K562 (cell line): Measurements from ENCODE around the gene FIBIN. TPM values are rescaled to one million over a fixed set of nuclear protein-coding genes. Genes with fewer than 3 reads are reported as not detected.

Source experiments
- ATAC-seq: fragments of 200-7000 bp; cut with Tn5 transposase; 3 replicates; pipeline ENCODE4 v1.9.1; 2020; ENCODE audit warnings: moderate library complexity
- BruUV-seq: library from RNA; stranded (reverse); fragments of 400-500 nt; replicated peaks from 2 replicates; lab custom pipeline; 2021; lab: Mats Ljungman, UMichigan
- CTCF ChIA-PET: fragments of 300-600 bp; formaldehyde crosslinking; extraction: SDS; loops from one replicate; lab custom pipeline; 2021; ENCODE audit warnings: low intra/inter-chr PET ratio; lab: Yijun Ruan, JAX
- POLR2A ChIA-PET: fragments of 300-600, 350-650 bp; sonication (Branson Sonifier 250); formaldehyde crosslinking; extraction: SDS; loops from one replicate; lab custom pipeline; 2021; ENCODE audit warnings: antibody characterized with exemption, inconsistent platforms; lab: Yijun Ruan, JAX
- DNase-seq, 4 experiments: peaks; one replicate each; pipeline versions ENCODE4 v3.0.0 to v3.0.0-alpha.2; 2011 to 2018; ENCODE audit warnings: low spot score in 3 of 4, mixed read lengths in 3 of 4; ENCODE audit errors: extremely low read depth in 1 of 4
- FAIRE-seq: peaks from 2 replicates; lab custom pipeline; 2011; peaks lifted over from hg19 to GRCh38; lab: Jason Lieb, UNC
- H2AFZ ChIP-seq: 2 replicates; pipeline ENCODE4 v1.6.0; 2011; ENCODE audit warnings: low read depth, low read length, control low read depth, inconsistent platforms
- H3K27ac ChIP-seq: fragments of 200-600 bp; 3 replicates; pipeline ENCODE4 v1.8.0; 2011; ENCODE audit warnings: low read depth, mild to moderate bottlenecking, control low read depth, inconsistent platforms, low read length, moderate library complexity, mixed read lengths; ENCODE audit errors: extremely low read depth
- H3K27me3 ChIP-seq, 2 experiments: fragments of 300-600 bp in 1 of 2; 2 replicates in 1 of 2; 3 replicates in 1 of 2; pipeline versions ENCODE4 v1.6.0 to v1.8.0; 2011; ENCODE audit warnings: inconsistent platforms in 2 of 2, low read length in 2 of 2, mild to moderate bottlenecking in 1 of 2, mixed read lengths in 1 of 2, moderate library complexity in 1 of 2; ENCODE audit not compliant: control insufficient read depth in 2 of 2, insufficient read depth in 2 of 2
- H3K36me3 ChIP-seq: fragments of 300-600 bp; 3 replicates; pipeline ENCODE4 v1.8.0; 2011; ENCODE audit warnings: mild to moderate bottlenecking, low read length, inconsistent platforms; ENCODE audit not compliant: control insufficient read depth, insufficient read depth
- H3K4me1 ChIP-seq, 2 experiments: fragments of 200-600 bp in 1 of 2; replicated peaks in 1 of 2; 2 replicates in 1 of 2; 3 replicates in 1 of 2; pipeline versions ENCODE4 v1.5.1 to v1.8.0; 2011; ENCODE audit warnings: inconsistent platforms in 2 of 2, low read length in 2 of 2, mild to moderate bottlenecking in 1 of 2, mixed read lengths in 1 of 2, moderate library complexity in 1 of 2; ENCODE audit not compliant: control insufficient read depth in 2 of 2, insufficient read depth in 2 of 2
- H3K4me2 ChIP-seq: 2 replicates; pipeline ENCODE4 v1.6.1; 2011; ENCODE audit warnings: low read length, control low read depth, inconsistent platforms, mixed read lengths; ENCODE audit not compliant: insufficient read depth
- H3K4me3 ChIP-seq: fragments of 200-600 bp; sonication (generic), shearing (Covaris generic); 2 replicates; pipeline ENCODE4 v1.5.1; 2016; ENCODE audit warnings: control low read depth, inconsistent platforms
- H3K79me2 ChIP-seq: fragments of 200-600 bp; 3 replicates; pipeline ENCODE4 v1.8.0; 2011; ENCODE audit warnings: low read length, inconsistent platforms; ENCODE audit not compliant: control insufficient read depth, insufficient read depth
- H3K9ac ChIP-seq, 2 experiments: 2 replicates each; pipeline versions ENCODE4 v1.6.0 to v1.6.1; 2011; ENCODE audit warnings: low read depth in 2 of 2, low read length in 2 of 2, control low read depth in 1 of 2, inconsistent platforms in 1 of 2, mild to moderate bottlenecking in 1 of 2, mixed read lengths in 1 of 2; ENCODE audit not compliant: insufficient read depth in 1 of 2
- H3K9me1 ChIP-seq: one replicate; pipeline ENCODE4 v1.6.0; 2011; ENCODE audit warnings: inconsistent platforms, mild to moderate bottlenecking, low read length, moderate library complexity; ENCODE audit not compliant: control insufficient read depth, insufficient read depth
- H3K9me3 ChIP-seq: replicated peaks from 2 replicates; pipeline ENCODE4 v1.5.1; 2011; ENCODE audit warnings: low read depth, low read length, inconsistent platforms; ENCODE audit not compliant: control insufficient read depth, insufficient read depth
- H4K20me1 ChIP-seq: replicated peaks from 2 replicates; pipeline ENCODE4 v1.6.1; 2011; ENCODE audit warnings: low read length, inconsistent platforms, mixed read lengths; ENCODE audit not compliant: control insufficient read depth, insufficient read depth
- BRD4 ChIP-seq: fragments of 200-600 bp; sonication (generic); IDR thresholded peaks from 2 replicates; pipeline ENCODE4 v1.6.1; 2017; ENCODE audit warnings: inconsistent platforms
- DMBX1 ChIP-seq: fragments of 250-450 bp; sonication (Bioruptor Pico); IDR thresholded peaks from 2 replicates; pipeline ENCODE4 v1.8.0; 2022; ENCODE audit warnings: inconsistent platforms, mild to moderate bottlenecking, moderate library complexity, borderline replicate concordance
- NFATC3 ChIP-seq: fragments of 450-650 bp; IDR thresholded peaks from 2 replicates; pipeline ENCODE4 v1.6.1; 2017; ENCODE audit warnings: mild to moderate bottlenecking
- NFE2 ChIP-seq: IDR thresholded peaks from 2 replicates; pipeline ENCODE4 v1.6.1; 2014; ENCODE audit warnings: antibody characterized with exemption, low read depth
- NFRKB ChIP-seq: fragments of 450-650 bp; IDR thresholded peaks from 2 replicates; pipeline ENCODE4 v1.6.1; 2016; ENCODE audit warnings: low read depth
- RBM17 ChIP-seq: fragments of 200-400 bp; formaldehyde crosslinking; IDR thresholded peaks from 2 replicates; pipeline ENCODE4 v1.6.1; 2017; ENCODE audit warnings: low read depth, mild to moderate bottlenecking, low read length, borderline replicate concordance
- TAF1 ChIP-seq: IDR thresholded peaks from 2 replicates; pipeline ENCODE4 v1.6.1; 2011; ENCODE audit warnings: mild to moderate bottlenecking, low read length, moderate library complexity; ENCODE audit not compliant: insufficient read depth, control insufficient read depth, severe bottlenecking; ENCODE audit errors: extremely low read depth
- TARDBP ChIP-seq: fragments of 450-650 bp; IDR thresholded peaks from 2 replicates; pipeline ENCODE4 v1.6.1; 2016
- TRIM28 ChIP-seq: fragments of 450-650 bp; IDR thresholded peaks from 2 replicates; pipeline ENCODE4 v1.6.1; 2017
- XRCC3 ChIP-seq: fragments of 450-650 bp; IDR thresholded peaks from 2 replicates; pipeline ENCODE4 v1.6.1; 2017; ENCODE audit warnings: mild to moderate bottlenecking, moderate library complexity
- ZNF75A ChIP-seq: fragments of 450-650 bp; formaldehyde crosslinking; IDR thresholded peaks from 2 replicates; pipeline ENCODE4 v1.4.0; 2020; ENCODE audit warnings: mild to moderate bottlenecking
- WGBS: fragments of 100-300 bp; shearing (Covaris generic); methylation state at CpG from one replicate; pipeline ENCODE4 v1.1.6; 2016; ENCODE audit warnings: low coverage, mixed read lengths; ENCODE audit not compliant: insufficient coverage; ENCODE audit errors: missing lambda C conversion rate; 5-methylcytosine and 5-hydroxymethylcytosine counted together
- in situ Hi-C: fragments of 300-500 bp; cut with MboI; formaldehyde crosslinking; loops from 4 replicates; pipeline ENCODE4 v1.15.0; 2018; ENCODE audit warnings: inconsistent platforms, mixed read lengths
- intact Hi-C: fragments of 100-400 bp; cut with micrococcal nuclease; formaldehyde crosslinking; loops from 2 replicates; pipeline ENCODE4 v1.14.2; 2022
- polyA plus RNA-seq, 8 experiments: library from polyadenylated mRNA; depleted of rRNA in 4 of 8; stranded (reverse) in 5 of 8; unstranded in 3 of 8; fragments of >200 nt; fragmentation: Nextera tagmentation in 2 of 8; fragmentation: Illumina TruSeq in 1 of 8; extraction: Ambion mirVana in 2 of 8; extraction: Trizol in 1 of 8; gene quantifications; 2 replicates each; pipeline versions ENCODE4 v1.2.1 to v1.2.3, GENCODE V29; 2011 to 2014; ENCODE audit warnings: inconsistent platforms in 1 of 8, missing spikeins in 1 of 8
- total RNA-seq, 7 experiments: library from RNA; depleted of rRNA in 6 of 7; stranded (reverse); fragments of >200 nt in 6 of 7; fragmentation: Illumina TruSeq in 2 of 7; extraction: Trizol in 2 of 7; gene quantifications; 2 replicates each; pipeline versions ENCODE4 v1.2.1 to v1.2.3, GENCODE V29; 2011 to 2021; ENCODE audit warnings: low replicate concordance in 1 of 7
- TF ChIP-seq, protein P1 (sequence below), 2 experiments: fragments of 450-650 bp in 1 of 2; sonication (generic) in 1 of 2; formaldehyde crosslinking; conservative IDR thresholded peaks; 2 replicates each; pipeline versions ENCODE4 v1.4.0 to v1.8.1; 2020 to 2022; ENCODE audit warnings: mild to moderate bottlenecking in 1 of 2, missing genetic modification reagents in 1 of 2
- TF ChIP-seq, protein P2 (sequence below): fragments of 250-450 bp; sonication (Bioruptor Pico); IDR thresholded peaks from 2 replicates; pipeline ENCODE4 v1.5.1; 2021; ENCODE audit warnings: mild to moderate bottlenecking
- TF ChIP-seq, protein P3 (sequence below), 2 experiments: fragments of 450-650 bp in 1 of 2; sonication (generic) in 1 of 2; formaldehyde crosslinking in 1 of 2; IDR thresholded peaks in 1 of 2; conservative IDR thresholded peaks in 1 of 2; 2 replicates each; pipeline versions ENCODE4 v1.6.1 to v1.8.1; 2016 to 2023; ENCODE audit warnings: mild to moderate bottlenecking in 2 of 2, moderate library complexity in 2 of 2, inconsistent platforms in 1 of 2, missing genetic modification reagents in 1 of 2
- TF ChIP-seq, protein P4 (sequence below), 2 experiments: IDR thresholded peaks; 2 replicates each; pipeline ENCODE4 v1.6.1; 2012; ENCODE audit warnings: improper control_type of control experiment in 2 of 2, low read depth in 2 of 2, low read length in 2 of 2, borderline replicate concordance in 1 of 2

Gene FIBIN
- total and polyA plus RNA-seq, 9 of the 15 experiments (the other 6 are each of a cell fraction or from before 2014, with no cell fraction given): not detected

DNA sequence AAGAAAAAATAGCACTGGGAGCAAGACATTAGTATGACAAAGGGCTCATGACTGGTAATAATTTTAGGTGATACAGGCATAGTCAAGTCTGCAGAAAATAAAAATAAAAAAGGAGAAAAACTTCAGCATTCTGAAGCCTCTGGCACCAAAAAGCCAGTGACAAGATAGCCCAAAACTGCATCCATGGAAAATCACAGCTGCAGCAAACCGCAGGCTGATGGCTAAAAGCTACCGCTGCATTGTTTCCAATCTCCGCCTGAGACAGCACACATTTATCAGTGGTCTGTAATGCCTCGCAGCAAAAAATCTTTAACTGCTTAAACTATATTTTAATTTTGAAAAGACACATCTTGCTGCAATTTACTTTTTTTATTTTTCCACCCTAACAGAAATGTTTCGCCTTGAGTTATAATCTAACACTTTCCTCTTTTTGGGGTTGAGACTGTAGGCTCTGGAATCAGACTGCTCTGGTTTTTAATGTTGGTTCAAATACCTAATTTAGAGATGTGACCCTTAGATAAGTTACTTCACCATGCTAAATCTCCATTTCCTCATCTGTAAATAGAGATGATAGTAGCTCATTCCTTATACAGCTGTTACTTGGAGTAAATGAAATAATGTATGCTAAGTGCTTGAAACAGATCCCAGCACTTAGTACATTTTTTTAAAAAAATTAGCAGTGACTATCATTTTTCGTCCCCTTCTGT lies 42.0 kb upstream of the FIBIN start:
- H3K9me1 ChIP-seq: no peaks in the 10 kb centered on the region
- H3K9me3 ChIP-seq: no peaks in the 10 kb centered on the region
- 3% methylated on average over 6 of the region's 6 CpGs for WGBS
- FAIRE-seq: no peak
- no peaks in the 10 kb centered on the region for H3K79me2 ChIP-seq
- H4K20me1 ChIP-seq: no peaks in the 10 kb centered on the region
- H3K27ac ChIP-seq: no peak overlapping the region
- no peaks in the 10 kb centered on the region for H3K27me3 ChIP-seq
- H3K4me1 ChIP-seq: no peaks in the 10 kb centered on the region
- H3K4me3 ChIP-seq: no peak overlapping the region
- H3K36me3 ChIP-seq: no peaks in the 10 kb centered on the region
- ChIA-PET POLR2A (no interaction called here), CTCF (no interaction called here)
- in situ Hi-C loops: no loop called here
- H3K9ac ChIP-seq: no peak overlapping the region
- intact Hi-C loops: no loop called here
- DNase-seq: no peak
- no TSS peak for BruUV-seq
- no peak for ATAC-seq
- H3K4me2 ChIP-seq: no peak overlapping the region
- no peak overlapping the region for H2AFZ ChIP-seq
- TF ChIP-seq NFE2 (no peak), NFRKB (no peak), NFATC3 (no peak), TRIM28 (no peak), TARDBP (no peak), TAF1 (no peak), XRCC3 (no peak), DMBX1 (CRISPR knock-in tag) (no peak), BRD4 (no peak), ZNF75A (CRISPR knock-in tag) (no peak), RBM17 (no peak)
- TF ChIP-seq, protein P1, sequence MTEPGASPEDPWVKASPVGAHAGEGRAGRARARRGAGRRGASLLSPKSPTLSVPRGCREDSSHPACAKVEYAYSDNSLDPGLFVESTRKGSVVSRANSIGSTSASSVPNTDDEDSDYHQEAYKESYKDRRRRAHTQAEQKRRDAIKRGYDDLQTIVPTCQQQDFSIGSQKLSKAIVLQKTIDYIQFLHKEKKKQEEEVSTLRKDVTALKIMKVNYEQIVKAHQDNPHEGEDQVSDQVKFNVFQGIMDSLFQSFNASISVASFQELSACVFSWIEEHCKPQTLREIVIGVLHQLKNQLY (CRISPR knock-in tag; conservative IDR thresholded peaks at IDR 0.05): no peak
- TF ChIP-seq, protein P2, sequence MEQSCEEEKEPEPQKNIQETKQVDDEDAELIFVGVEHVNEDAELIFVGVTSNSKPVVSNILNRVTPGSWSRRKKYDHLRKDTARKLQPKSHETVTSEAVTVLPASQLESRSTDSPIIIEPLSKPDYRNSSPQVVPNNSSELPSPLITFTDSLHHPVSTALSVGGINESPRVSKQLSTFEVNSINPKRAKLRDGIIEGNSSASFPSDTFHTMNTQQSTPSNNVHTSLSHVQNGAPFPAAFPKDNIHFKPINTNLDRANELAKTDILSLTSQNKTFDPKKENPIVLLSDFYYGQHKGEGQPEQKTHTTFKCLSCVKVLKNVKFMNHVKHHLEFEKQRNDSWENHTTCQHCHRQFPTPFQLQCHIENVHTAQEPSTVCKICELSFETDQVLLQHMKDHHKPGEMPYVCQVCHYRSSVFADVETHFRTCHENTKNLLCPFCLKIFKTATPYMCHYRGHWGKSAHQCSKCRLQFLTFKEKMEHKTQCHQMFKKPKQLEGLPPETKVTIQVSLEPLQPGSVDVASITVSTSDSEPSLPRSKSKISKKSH (CRISPR knock-in tag): no peak
- TF ChIP-seq, protein P3, sequence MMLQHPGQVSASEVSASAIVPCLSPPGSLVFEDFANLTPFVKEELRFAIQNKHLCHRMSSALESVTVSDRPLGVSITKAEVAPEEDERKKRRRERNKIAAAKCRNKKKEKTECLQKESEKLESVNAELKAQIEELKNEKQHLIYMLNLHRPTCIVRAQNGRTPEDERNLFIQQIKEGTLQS (IDR thresholded peaks at IDR 0.05): no peak
- TF ChIP-seq, protein P3 (CRISPR knock-in tag; conservative IDR thresholded peaks at IDR 0.05): no peak
- TF ChIP-seq, protein P4, sequence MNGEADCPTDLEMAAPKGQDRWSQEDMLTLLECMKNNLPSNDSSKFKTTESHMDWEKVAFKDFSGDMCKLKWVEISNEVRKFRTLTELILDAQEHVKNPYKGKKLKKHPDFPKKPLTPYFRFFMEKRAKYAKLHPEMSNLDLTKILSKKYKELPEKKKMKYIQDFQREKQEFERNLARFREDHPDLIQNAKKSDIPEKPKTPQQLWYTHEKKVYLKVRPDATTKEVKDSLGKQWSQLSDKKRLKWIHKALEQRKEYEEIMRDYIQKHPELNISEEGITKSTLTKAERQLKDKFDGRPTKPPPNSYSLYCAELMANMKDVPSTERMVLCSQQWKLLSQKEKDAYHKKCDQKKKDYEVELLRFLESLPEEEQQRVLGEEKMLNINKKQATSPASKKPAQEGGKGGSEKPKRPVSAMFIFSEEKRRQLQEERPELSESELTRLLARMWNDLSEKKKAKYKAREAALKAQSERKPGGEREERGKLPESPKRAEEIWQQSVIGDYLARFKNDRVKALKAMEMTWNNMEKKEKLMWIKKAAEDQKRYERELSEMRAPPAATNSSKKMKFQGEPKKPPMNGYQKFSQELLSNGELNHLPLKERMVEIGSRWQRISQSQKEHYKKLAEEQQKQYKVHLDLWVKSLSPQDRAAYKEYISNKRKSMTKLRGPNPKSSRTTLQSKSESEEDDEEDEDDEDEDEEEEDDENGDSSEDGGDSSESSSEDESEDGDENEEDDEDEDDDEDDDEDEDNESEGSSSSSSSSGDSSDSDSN (IDR thresholded peaks at IDR 0.05; ENCODE audit: borderline replicate concordance in 1 of 2, low read depth in 2 of 2, low read length in 2 of 2): no peak
